ENCODE data around the gene FABP1.

Gene FABP1

GRCh38 chr2:88127638-88127887, 299 bp downstream of the FABP1 start:
- TF ChIP-seq CTCF (IDR thresholded peaks at IDR 0.05; ENCODE audit: extremely low read depth, missing control alignments), result no peak
- no peak for DNase-seq (ENCODE audit: low spot score)

GRCh38 chr2:88126772-88127637, 857 bp downstream of the FABP1 start:
- TF ChIP-seq CTCF (IDR thresholded peaks at IDR 0.05; ENCODE audit: extremely low read depth, missing control alignments), result no peak
- no peak for DNase-seq (ENCODE audit: low spot score)

GRCh38 chr2:88125924-88126771, 1.7 kb downstream of the FABP1 start:
- TF ChIP-seq CTCF (IDR thresholded peaks at IDR 0.05; ENCODE audit: extremely low read depth, missing control alignments), result no peak
- no peak for DNase-seq (ENCODE audit: low spot score)

- no peak for TF ChIP-seq CTCF (IDR thresholded peaks at IDR 0.05; ENCODE audit: extremely low read depth, missing control alignments)
- DNase-seq (ENCODE audit: low spot score), result no peak
These were observed 2.4 kb downstream of the FABP1 start for GRCh38 chr2:88125344-88125923.

- DNase-seq (ENCODE audit: low spot score), result no peak
- no peak for TF ChIP-seq CTCF (IDR thresholded peaks at IDR 0.05; ENCODE audit: extremely low read depth, missing control alignments)
These were observed 3.6 kb downstream of the FABP1 start for GRCh38 chr2:88123975-88124917.

- no peak for DNase-seq (ENCODE audit: low spot score)
- TF ChIP-seq CTCF (IDR thresholded peaks at IDR 0.05; ENCODE audit: extremely low read depth, missing control alignments), result no peak
These were observed 4.5 kb downstream of the FABP1 start for GRCh38 chr2:88123164-88123974.
